ENCODE measurements around the gene SGK1.

- TF ChIP-seq CTCF (IDR thresholded peaks at IDR 0.05 in 8 of 11, conservative IDR thresholded peaks at IDR 0.05 in 3 of 11) (no peak), POLR2A (IDR thresholded peaks at IDR 0.05) (no peak), POLR2AphosphoS5 (IDR thresholded peaks at IDR 0.05) (no peak)
Measured at GRCh38 chr6:134261766-134262165, 56.1 kb downstream of the SGK1 start.
